HEK293 (cell line): ENCODE data around the gene POLR1D.

Source experiments
- CTCF ChIA-PET: fragments of 350-600 bp; formaldehyde crosslinking; extraction: SDS; loops from one replicate; lab custom pipeline; 2021; ENCODE audit warnings: antibody characterized with exemption; lab: Yijun Ruan, JAX
- POLR2A ChIA-PET: fragments of 300-600 bp; formaldehyde crosslinking; extraction: SDS; loops from one replicate; lab custom pipeline; 2020; ENCODE audit warnings: antibody characterized with exemption, inconsistent platforms; lab: Yijun Ruan, JAX
- H3K27ac ChIP-seq: fragments of 200-500 bp; sonication (Bioruptor generic); 2 replicates; pipeline ENCODE4 v1.5.1; 2014; ENCODE audit warnings: low read depth, low read length, control low read depth, inconsistent platforms; ENCODE audit errors: extremely low read depth
- H3K36me3 ChIP-seq, 2 experiments: fragments of 200-500 bp in 1 of 2; sonication (Bioruptor generic) in 1 of 2; 1 replicate in 1 of 2; 2 replicates in 1 of 2; pipeline ENCODE4 v1.5.1; 2014 to 2017; ENCODE audit warnings: inconsistent platforms in 2 of 2, low read length in 2 of 2; ENCODE audit not compliant: control insufficient read depth in 2 of 2, insufficient read depth in 1 of 2
- H3K4me1 ChIP-seq: fragments of 200-500 bp; sonication (Bioruptor generic); 2 replicates; pipeline ENCODE4 v1.5.1; 2014; ENCODE audit warnings: mild to moderate bottlenecking, low read length, inconsistent platforms; ENCODE audit not compliant: control insufficient read depth, insufficient read depth
- H3K4me3 ChIP-seq: 2 replicates; pipeline ENCODE4 v1.5.1; 2011; ENCODE audit warnings: low read depth, mild to moderate bottlenecking, control low read depth, low read length, moderate library complexity
- H3K9me3 ChIP-seq: fragments of 200-500 bp; sonication (Bioruptor generic); 2 replicates; pipeline ENCODE4 v1.5.1; 2014; ENCODE audit warnings: low read depth, low read length, inconsistent platforms; ENCODE audit not compliant: control insufficient read depth, insufficient read depth
- EGR2 ChIP-seq: fragments of 450-650 bp; formaldehyde crosslinking; IDR thresholded peaks from 2 replicates; pipeline ENCODE4 v1.5.1; 2016; ENCODE audit warnings: low read depth, missing biosample characterization, missing genetic modification characterization
- HIC1 ChIP-seq: fragments of 450-650 bp; formaldehyde crosslinking; IDR thresholded peaks from 2 replicates; pipeline ENCODE4 v1.5.1; 2016; ENCODE audit warnings: missing biosample characterization, missing genetic modification characterization
- KLF8 ChIP-seq: fragments of 450-650 bp; formaldehyde crosslinking; IDR thresholded peaks from 2 replicates; pipeline ENCODE4 v1.5.1; 2016; ENCODE audit warnings: missing biosample characterization, missing genetic modification characterization
- MEIS1 ChIP-seq: sonication (generic); formaldehyde crosslinking; IDR thresholded peaks from 2 replicates; pipeline ENCODE4 v1.8.1; 2022; ENCODE audit warnings: missing genetic modification reagents, mild to moderate bottlenecking, borderline replicate concordance
- OSR2 ChIP-seq: fragments of 450-650 bp; formaldehyde crosslinking; IDR thresholded peaks from 2 replicates; pipeline ENCODE4 v1.5.1; 2016; ENCODE audit warnings: missing biosample characterization, missing genetic modification characterization
- RBAK ChIP-seq: fragments of 450-650 bp; formaldehyde crosslinking; IDR thresholded peaks from 2 replicates; pipeline ENCODE4 v1.5.1; 2016; ENCODE audit warnings: missing biosample characterization, missing genetic modification characterization
- WT1 ChIP-seq: fragments of 450-650 bp; formaldehyde crosslinking; IDR thresholded peaks from 2 replicates; pipeline ENCODE4 v1.5.1; 2016; ENCODE audit warnings: missing biosample characterization, missing genetic modification characterization
- ZBTB44 ChIP-seq: fragments of 450-650 bp; IDR thresholded peaks from 2 replicates; pipeline ENCODE4 v1.5.1; 2018; ENCODE audit warnings: missing biosample characterization, mild to moderate bottlenecking, missing genetic modification characterization
- ZBTB48 ChIP-seq: fragments of 450-650 bp; formaldehyde crosslinking; IDR thresholded peaks from 2 replicates; pipeline ENCODE4 v1.5.1; 2016; ENCODE audit warnings: missing biosample characterization, missing genetic modification characterization
- ZBTB7A ChIP-seq: fragments of 450-650 bp; formaldehyde crosslinking; IDR thresholded peaks from 2 replicates; pipeline ENCODE4 v1.5.1; 2016; ENCODE audit warnings: low read depth, missing biosample characterization, missing genetic modification characterization
- ZFP3 ChIP-seq: fragments of 450-650 bp; formaldehyde crosslinking; IDR thresholded peaks from 2 replicates; pipeline ENCODE4 v1.5.1; 2016; ENCODE audit warnings: low read depth, missing biosample characterization, missing genetic modification characterization
- ZNF146 ChIP-seq: fragments of 450-650 bp; formaldehyde crosslinking; IDR thresholded peaks from 2 replicates; pipeline ENCODE4 v1.5.1; 2016; ENCODE audit warnings: missing biosample characterization, missing genetic modification characterization
- ZNF302 ChIP-seq: fragments of 450-650 bp; formaldehyde crosslinking; IDR thresholded peaks from 2 replicates; pipeline ENCODE4 v1.5.1; 2016; ENCODE audit warnings: missing biosample characterization, missing genetic modification characterization, low read depth
- ZNF37A ChIP-seq: fragments of 450-650 bp; IDR thresholded peaks from 2 replicates; pipeline ENCODE4 v1.5.1; 2018; ENCODE audit warnings: missing biosample characterization, missing genetic modification characterization
- ZNF394 ChIP-seq: fragments of 450-650 bp; formaldehyde crosslinking; IDR thresholded peaks from 2 replicates; pipeline ENCODE4 v1.5.1; 2016; ENCODE audit warnings: missing biosample characterization, missing genetic modification characterization, mild to moderate bottlenecking, moderate library complexity, borderline replicate concordance
- ZNF449 ChIP-seq: fragments of 450-650 bp; formaldehyde crosslinking; IDR thresholded peaks from 2 replicates; pipeline ENCODE4 v1.5.1; 2017; ENCODE audit warnings: missing biosample characterization, mild to moderate bottlenecking, missing genetic modification characterization, moderate library complexity
- ZNF473 ChIP-seq: fragments of 450-650 bp; formaldehyde crosslinking; IDR thresholded peaks from 2 replicates; pipeline ENCODE4 v1.5.1; 2017; ENCODE audit warnings: missing biosample characterization, missing genetic modification characterization
- ZNF48 ChIP-seq: fragments of 450-650 bp; formaldehyde crosslinking; IDR thresholded peaks from 2 replicates; pipeline ENCODE4 v1.5.1; 2016; ENCODE audit warnings: missing biosample characterization, missing genetic modification characterization
- ZNF529 ChIP-seq: fragments of 450-650 bp; formaldehyde crosslinking; IDR thresholded peaks from 2 replicates; pipeline ENCODE4 v1.5.1; 2017; ENCODE audit warnings: missing genetic modification characterization, missing biosample characterization; ENCODE audit not compliant: insufficient replicate concordance
- ZNF549 ChIP-seq: fragments of 450-650 bp; IDR thresholded peaks from 2 replicates; pipeline ENCODE4 v1.5.1; 2018; ENCODE audit warnings: missing biosample characterization, missing genetic modification characterization, mild to moderate bottlenecking, inconsistent platforms, moderate library complexity
- ZNF629 ChIP-seq: fragments of 450-650 bp; formaldehyde crosslinking; IDR thresholded peaks from 2 replicates; pipeline ENCODE4 v1.5.1; 2017; ENCODE audit warnings: missing biosample characterization, missing genetic modification characterization
- ZNF707 ChIP-seq: fragments of 450-650 bp; formaldehyde crosslinking; IDR thresholded peaks from 2 replicates; pipeline ENCODE4 v1.5.1; 2016; ENCODE audit warnings: missing biosample characterization, missing genetic modification characterization
- ZNF768 ChIP-seq: fragments of 450-650 bp; formaldehyde crosslinking; IDR thresholded peaks from 2 replicates; pipeline ENCODE4 v1.5.1; 2018; ENCODE audit warnings: missing biosample characterization, mild to moderate bottlenecking, missing genetic modification characterization
- ZNF830 ChIP-seq: fragments of 450-650 bp; IDR thresholded peaks from 2 replicates; pipeline ENCODE4 v1.5.0; 2018; ENCODE audit warnings: missing biosample characterization, missing genetic modification characterization, low read depth, mild to moderate bottlenecking, moderate library complexity

POLR1D gene

GRCh38 chr13:27632214-27632613, 10.5 kb downstream of the POLR1D start:
- Histone ChIP-seq H3K4me1 (0 out of 2 replicates have a peak, but pooled peaks cover 5% of the 10 kb centered on the region), H3K9me3 (no peaks in the 10 kb centered on the region), H3K27ac (no peak overlapping the region)
- POLR2A ChIA-PET = no interaction called here
- CTCF ChIA-PET = no interaction called here
- TF ChIP-seq ZNF473 (tag by site-specific recombination) (no peak), ZNF37A (tag by site-specific recombination) (no peak), ZNF529 (tag by site-specific recombination) (no peak), ZNF48 (tag by site-specific recombination) (no peak), ZFP3 (tag by site-specific recombination) (no peak), ZNF449 (tag by site-specific recombination) (no peak), ZNF629 (no peak), RBAK (no peak), ZNF394 (tag by site-specific recombination) (no peak), ZNF549 (tag by site-specific recombination) (no peak), ZNF302 (no peak), WT1 (no peak), ZBTB48 (tag by site-specific recombination) (no peak), ZNF768 (tag by site-specific recombination) (no peak), EGR2 (tag by site-specific recombination) (no peak), ZNF707 (tag by site-specific recombination) (no peak)
- TF ChIP-seq, all 188 proteins: peak for 0
- no peak overlapping the region for H3K4me3 ChIP-seq
- peaks cover 0 to 24% of the 10 kb centered on the region in 2 experiments; a peak in 1 of 3 replicates for H3K36me3 ChIP-seq

GRCh38 chr13:27632648-27633047, 11.0 kb downstream of the POLR1D start:
- CTCF ChIA-PET = no interaction called here
- Histone ChIP-seq H3K9me3 (no peaks in the 10 kb centered on the region), H3K36me3 (peaks cover 0 to 24% of the 10 kb centered on the region in 2 experiments; a peak in 1 of 3 replicates), H3K4me1 (0 out of 2 replicates have a peak, but pooled peaks cover 5% of the 10 kb centered on the region), H3K4me3 (no peak overlapping the region), H3K27ac (no peak overlapping the region)
- POLR2A ChIA-PET = no interaction called here
- TF ChIP-seq ZBTB44 (tag by site-specific recombination) (no peak), ZNF146 (tag by site-specific recombination) (no peak), ZNF830 (tag by site-specific recombination) (no peak), HIC1 (tag by site-specific recombination) (no peak), OSR2 (tag by site-specific recombination) (no peak), MEIS1 (CRISPR knock-in tag) (no peak), KLF8 (no peak), ZBTB7A (no peak)
